GM18508 (cell line): ENCODE results near the gene C1orf116.

ENCODE experiments used
- ATAC-seq: cut with Tn5 transposase; IDR thresholded peaks from one replicate; pipeline ENCODE4 v1.9.1; 2021; ENCODE audit warnings: moderate number of reproducible peaks; ENCODE audit not compliant: insufficient read depth, unreplicated experiment

C1orf116 gene

DNA sequence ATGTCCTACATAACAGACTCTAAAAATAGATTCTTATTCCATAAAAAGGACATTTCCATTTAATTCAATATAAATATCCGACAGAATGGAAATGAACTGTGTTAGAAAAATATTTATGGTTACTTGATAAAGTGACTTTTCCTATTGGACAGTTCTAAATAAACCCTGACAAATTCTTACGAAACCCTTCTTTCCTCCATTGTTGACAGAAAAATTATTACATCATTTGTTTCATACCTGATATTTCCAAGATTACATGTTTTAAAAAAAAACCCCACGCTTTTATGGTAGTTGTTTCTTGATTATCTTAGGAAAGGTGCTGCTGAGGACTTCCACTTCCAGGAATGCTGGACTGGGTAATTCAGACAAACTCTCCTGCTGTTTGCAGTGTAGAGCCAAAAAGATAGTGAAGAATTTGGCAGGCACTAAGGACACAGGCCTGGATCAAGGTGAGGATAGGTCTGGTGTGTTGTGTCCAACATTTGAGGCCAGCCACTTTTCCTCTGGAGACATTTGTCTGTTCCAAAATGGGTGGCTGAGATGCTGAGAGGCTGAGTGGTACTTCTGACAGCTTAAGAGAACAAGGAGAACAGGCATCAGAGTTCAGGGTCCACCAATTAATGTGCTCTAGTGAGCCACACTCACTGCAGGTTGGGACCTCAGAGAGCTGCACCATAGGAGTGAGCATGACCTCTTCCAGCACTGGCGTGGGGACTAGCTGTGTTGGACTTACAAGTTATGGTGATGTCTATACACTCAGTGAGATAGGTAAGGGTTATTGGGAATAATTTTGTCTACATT lies 7.0 kb upstream of the C1orf116 start:
- no peak for ATAC-seq

DNA sequence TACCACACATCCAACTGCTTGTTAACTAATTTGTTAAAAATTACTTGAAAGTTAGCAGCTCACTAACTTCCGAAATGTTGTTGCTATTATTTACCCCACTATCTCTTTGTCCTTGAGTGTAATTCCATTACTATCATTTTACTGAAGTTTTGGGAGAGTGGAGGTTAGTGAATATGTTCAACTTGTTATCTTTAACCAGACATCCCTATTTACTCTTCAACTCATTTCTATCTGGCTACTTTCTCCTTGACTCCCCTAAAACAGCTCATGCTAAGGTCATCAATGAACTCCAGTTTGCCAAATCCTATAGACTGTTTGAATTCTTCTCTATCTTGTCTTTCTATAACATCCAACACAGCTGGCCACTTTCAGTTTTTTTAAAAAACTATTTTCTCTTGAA lies 4.3 kb upstream of the C1orf116 start:
- no peak for ATAC-seq

DNA sequence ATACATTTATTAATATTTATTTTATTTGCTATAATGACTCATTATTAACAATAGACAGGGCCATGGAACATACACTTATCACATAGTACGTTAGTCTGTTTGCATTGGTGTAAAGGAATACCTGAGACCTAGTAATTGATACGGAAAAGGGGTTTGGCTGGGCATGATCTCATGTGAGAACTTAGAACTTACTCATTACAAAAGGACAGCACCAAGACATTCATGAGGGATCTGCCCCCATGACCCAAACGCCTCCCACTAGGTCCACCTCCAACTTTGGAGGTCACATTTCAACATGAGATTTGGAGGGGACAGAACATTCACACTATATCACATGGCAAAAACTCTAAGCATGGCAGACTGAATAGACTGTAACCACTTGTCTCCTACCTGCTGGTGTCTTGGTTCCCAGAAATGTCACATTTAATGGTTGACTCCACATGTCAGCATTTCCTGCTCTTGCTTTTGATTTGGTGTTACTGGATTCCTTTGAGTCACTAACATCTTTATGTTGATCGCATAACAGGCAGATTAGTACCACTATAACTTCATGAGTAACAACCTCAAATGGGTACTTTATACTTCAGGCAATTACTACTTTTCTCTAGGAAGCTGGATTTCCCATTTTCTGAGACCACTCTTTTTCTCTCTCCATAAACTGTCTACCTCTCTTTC lies 3.5 kb upstream of the C1orf116 start:
- ATAC-seq: no peak

DNA sequence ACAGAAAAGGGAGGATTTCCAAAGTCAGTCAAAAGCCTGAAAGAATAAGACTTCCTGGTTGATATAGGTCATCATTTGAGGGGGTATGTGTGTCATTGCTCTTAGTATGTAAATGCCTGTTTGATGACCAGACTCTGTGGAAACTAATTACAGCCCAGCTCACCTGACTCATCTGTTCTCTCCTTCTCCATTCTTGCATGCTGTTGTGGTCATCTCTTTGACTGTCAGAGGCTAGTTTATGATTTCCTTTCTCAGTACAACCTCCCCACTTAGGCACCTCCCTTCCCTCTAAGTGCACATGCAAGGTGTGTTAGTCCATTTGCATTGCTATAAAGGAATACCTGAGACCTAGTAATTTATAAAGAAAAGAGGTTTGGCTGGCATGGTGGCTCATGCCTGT lies 2.4 kb upstream of the C1orf116 start:
- ATAC-seq: no peak

DNA sequence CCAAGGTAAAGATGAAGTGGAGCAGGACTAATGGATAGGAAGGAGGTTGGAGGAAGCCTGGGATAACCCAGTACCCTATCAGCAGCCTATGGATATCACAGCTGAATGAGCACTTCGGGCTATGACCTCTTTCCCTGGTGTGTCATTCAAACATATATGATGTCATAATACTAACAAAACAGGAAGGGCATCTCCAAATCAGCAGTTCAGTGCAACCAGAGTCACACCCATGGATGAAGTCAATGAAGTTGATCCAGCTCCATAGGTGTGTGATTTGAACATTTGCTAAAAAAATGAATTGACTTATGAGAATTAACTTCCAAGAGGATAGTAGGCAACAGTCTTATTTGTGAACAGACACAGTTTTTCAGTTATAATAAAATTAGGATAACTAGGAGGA lies 1.7 kb upstream of the C1orf116 start:
- no peak for ATAC-seq

DNA sequence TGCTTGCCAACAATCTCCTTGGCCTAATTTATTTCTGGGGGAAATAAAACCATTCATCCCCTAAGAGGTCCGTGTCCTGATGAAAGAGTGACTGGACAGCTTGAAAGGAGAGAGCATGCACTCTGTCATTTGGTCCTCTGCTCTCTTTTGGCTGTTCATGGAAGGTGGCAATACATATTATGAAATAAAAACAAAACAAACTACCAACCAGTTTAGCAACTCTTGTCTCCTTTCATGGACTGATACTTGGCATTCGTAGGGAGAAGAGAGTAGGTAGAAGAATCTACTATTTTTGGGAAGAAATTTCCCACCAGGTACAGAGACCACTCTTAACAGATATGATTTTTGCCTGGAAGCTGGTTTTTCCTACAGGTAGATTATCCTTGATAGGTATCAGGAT lies 746 bp upstream of the C1orf116 start:
- no peak for ATAC-seq

- no peak for ATAC-seq
Measured at GRCh38 chr1:207031632-207032264, 808 bp downstream of the C1orf116 start.

GRCh38 chr1:207031016-207031415 lies 1.5 kb downstream of the C1orf116 start:
- ATAC-seq: no peak

GRCh38 chr1:207030522-207031009 lies 2.0 kb downstream of the C1orf116 start:
- no peak for ATAC-seq

GRCh38 chr1:207029701-207030521 lies 2.6 kb downstream of the C1orf116 start:
- no peak for ATAC-seq

GRCh38 chr1:207028884-207029650 lies 3.5 kb downstream of the C1orf116 start:
- no peak for ATAC-seq

- ATAC-seq: no peak
Measured at GRCh38 chr1:207027921-207028320, 4.6 kb downstream of the C1orf116 start.

GRCh38 chr1:207027206-207027777 lies 5.3 kb downstream of the C1orf116 start:
- ATAC-seq: no peak

DNA sequence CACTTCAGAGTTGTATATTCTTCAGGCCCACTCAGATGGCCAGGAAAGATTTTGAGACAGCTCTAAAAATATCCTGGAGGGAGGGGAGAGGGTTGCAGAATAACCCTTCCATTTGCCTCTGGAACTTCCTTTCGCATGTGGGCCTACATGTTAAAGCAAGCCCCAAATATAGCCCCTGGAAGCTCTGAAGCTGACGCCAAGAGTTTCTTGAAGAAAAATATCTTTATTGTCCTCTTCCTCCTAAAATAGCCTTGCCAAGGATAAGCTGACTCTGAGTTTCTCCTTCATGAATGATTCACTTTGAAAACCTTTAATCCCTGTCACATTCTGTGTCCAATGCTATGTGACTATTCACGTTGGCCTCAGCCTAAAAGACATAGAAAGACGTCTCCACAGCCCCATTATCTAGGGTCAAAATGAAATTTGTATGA lies 6.4 kb downstream of the C1orf116 start:
- no peak for ATAC-seq

GRCh38 chr1:207025146-207025880 lies 7.2 kb downstream of the C1orf116 start:
- ATAC-seq: no peak

GRCh38 chr1:207024202-207025145 lies 8.1 kb downstream of the C1orf116 start:
- ATAC-seq: no peak

DNA sequence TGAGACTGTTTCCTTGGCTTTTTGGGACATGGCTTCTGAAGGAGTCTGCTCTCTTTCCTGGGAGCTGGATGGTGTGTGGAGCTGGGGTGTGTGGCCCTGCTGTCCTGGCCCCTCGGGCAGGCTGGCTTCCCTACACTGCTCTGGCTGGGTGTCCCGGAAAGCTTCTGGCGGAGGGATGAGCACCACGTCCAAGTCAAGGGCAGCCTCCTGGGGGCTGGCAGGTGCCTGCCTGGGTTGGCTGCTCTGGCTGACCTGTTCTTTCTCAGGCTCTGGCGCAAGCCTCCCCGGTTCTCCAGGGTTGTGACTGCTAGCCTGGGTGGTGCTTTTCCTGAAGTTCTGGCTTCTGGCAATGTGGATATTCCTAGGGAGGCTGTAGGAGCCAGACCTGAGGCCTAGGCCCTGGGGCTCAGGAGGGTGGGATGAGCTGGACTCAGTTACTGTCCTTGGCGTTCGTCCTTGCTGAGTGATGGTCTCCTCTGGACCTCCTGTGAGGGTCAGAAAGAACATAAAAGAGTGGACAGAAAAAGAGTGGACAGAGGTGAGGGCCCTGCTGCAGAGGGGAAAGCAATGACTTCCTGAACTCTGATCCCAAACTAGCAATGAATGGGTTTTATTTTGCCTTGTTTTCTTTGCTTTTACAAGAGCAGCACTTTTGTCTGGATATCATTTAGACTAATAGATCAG lies 9.4 kb downstream of the C1orf116 start:
- ATAC-seq: no peak
